Esophagus squamous epithelium (tissue), 5 donors: ENCODE results near the gene CYP4F22. TPM values are rescaled to one million over a fixed set of nuclear protein-coding genes. Genes with fewer than 3 reads are reported as not detected.
"Not testable (repeated sequence)": the region's sequence is repeated elsewhere in the genome, so short reads cannot be mapped to it uniquely, and the experiment has no call there.

Experiments
- DNase-seq: peaks from one replicate; lab custom pipeline; 2025; lab: John Stamatoyannopoulos, UW
- H3K27ac ChIP-seq, 4 donors: fragments of 200-600 bp; sonication (generic); one replicate each; pipeline ENCODE4 v1.5.1; 2016 to 2019; ENCODE audit warnings: mild to moderate bottlenecking in 1 of 4
- H3K27me3 ChIP-seq, 4 donors: fragments of 200-600 bp; sonication (generic); 1 replicate in 3 of 4; 2 replicates in 1 of 4; pipeline versions ENCODE4 v1.5.1 to v1.6.0; 2017 to 2021; ENCODE audit warnings: antibody characterized with exemption in 1 of 4
- H3K36me3 ChIP-seq, 3 donors: fragments of 200-600 bp; sonication (generic); one replicate each; pipeline ENCODE4 v1.5.1; 2016 to 2019
- H3K4me1 ChIP-seq, 3 donors: fragments of 200-600 bp; sonication (generic); one replicate each; pipeline ENCODE4 v1.5.1; 2017 to 2019
- H3K4me3 ChIP-seq, 4 donors: fragments of 200-600 bp; sonication (generic); 1 replicate in 3 of 4; 2 replicates in 1 of 4; pipeline ENCODE4 v1.5.1; 2016 to 2019; ENCODE audit warnings: mild to moderate bottlenecking in 2 of 4, moderate library complexity in 1 of 4
- H3K9me3 ChIP-seq, 3 donors: fragments of 200-600 bp; sonication (generic); one replicate each; pipeline ENCODE4 v1.5.1; 2016 to 2019
- POLR2A ChIP-seq, 4 donors: fragments of 450-650 bp; IDR thresholded peaks; one replicate each; pipeline ENCODE4 v1.6.1; 2017; ENCODE audit warnings: antibody characterized with exemption in 4 of 4, mild to moderate bottlenecking in 4 of 4, moderate library complexity in 3 of 4
- WGBS, 2 donors: methylation state at CpG; one replicate each; pipeline ENCODE4 v1.1.5; 2018; 5-methylcytosine and 5-hydroxymethylcytosine counted together
- intact Hi-C: fragments of 100-400 bp; cut with DNase I; formaldehyde crosslinking; loops from one replicate; pipeline ENCODE4 v1.15.0; 2022
- total RNA-seq, 4 donors: library from RNA; depleted of rRNA; stranded (reverse); fragments of >200 nt; gene quantifications; one replicate each; pipeline ENCODE4 v1.1.0, GENCODE V29; 2016
- TF ChIP-seq, protein P1 (sequence below), 6 experiments: fragments of 450-650 bp in 4 of 6; fragments of 200-600 bp in 2 of 6; sonication (generic) in 2 of 6; IDR thresholded peaks; one replicate each; pipeline ENCODE4 v1.5.1; 2016 to 2019; ENCODE audit warnings: antibody characterized with exemption in 6 of 6, mild to moderate bottlenecking in 4 of 6, moderate library complexity in 4 of 6
- donor health status: DM: yes; HTN: yes; CAD: no.

Gene CYP4F22
- total RNA-seq, 4 donors from 2014 or later: 3.2 to 19.4 (median 11.1) TPM

DNA sequence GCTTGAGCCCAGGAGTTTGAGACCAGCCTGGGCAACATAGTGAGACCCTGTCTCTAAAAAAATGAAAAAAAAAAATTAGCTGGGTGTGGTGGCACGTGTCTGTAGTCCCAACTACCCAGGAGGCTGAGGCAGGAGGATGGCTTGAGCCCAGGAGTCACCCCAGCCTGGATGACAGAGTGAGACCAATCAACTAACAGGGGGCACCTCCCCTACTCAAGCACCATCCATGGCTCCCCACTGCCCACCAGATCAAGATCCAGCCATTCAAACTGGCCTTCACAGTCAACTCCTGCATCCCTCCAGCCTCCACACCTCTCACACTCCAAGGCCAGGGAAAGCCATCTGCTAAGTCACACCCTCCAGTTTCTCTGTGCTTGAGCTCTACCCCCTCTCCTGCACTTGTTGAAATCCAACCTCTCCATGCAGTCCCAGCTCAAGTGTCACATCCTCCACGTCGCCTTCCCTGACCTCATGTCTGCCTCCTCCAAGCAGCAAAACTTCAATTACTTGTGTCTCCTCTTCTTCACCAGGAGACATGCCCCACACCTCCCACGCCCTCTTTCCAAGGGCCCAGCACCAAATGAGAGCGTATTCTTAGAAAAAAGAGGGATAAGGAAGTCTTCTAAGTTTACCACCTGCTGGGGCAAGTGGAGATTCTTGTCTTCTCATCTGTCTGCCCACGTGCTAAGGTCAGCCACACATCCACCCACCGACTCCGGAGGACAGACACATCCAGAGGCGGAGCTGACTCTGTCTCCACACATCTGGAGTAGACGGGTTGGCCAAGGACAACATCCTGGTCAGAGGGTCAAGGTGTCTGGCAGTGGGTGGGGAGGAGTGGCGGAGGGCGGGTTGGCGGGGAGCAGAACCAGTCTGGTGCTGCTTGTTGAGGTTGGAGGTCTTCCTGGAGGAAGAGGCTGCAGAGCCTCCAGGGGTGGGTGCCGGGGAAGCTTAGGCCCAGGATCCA is 974 bp upstream of the CYP4F22 start:
- Histone ChIP-seq H3K4me1 (peaks cover 4 to 44% (median 7%) of the 10 kb centered on the region in 3 donors), H3K27me3 (peaks cover 0 to 87% (median 4%) of the 10 kb centered on the region in 4 donors), H3K9me3 (no peaks in the 10 kb centered on the region), H3K27ac (no peak overlapping the region), H3K4me3 (no peak overlapping the region), H3K36me3 (no peaks in the 10 kb centered on the region)
- intact Hi-C loops: no loop called here
- TF ChIP-seq POLR2A (IDR thresholded peaks at IDR 0.05): no peak
- TF ChIP-seq, protein P1, sequence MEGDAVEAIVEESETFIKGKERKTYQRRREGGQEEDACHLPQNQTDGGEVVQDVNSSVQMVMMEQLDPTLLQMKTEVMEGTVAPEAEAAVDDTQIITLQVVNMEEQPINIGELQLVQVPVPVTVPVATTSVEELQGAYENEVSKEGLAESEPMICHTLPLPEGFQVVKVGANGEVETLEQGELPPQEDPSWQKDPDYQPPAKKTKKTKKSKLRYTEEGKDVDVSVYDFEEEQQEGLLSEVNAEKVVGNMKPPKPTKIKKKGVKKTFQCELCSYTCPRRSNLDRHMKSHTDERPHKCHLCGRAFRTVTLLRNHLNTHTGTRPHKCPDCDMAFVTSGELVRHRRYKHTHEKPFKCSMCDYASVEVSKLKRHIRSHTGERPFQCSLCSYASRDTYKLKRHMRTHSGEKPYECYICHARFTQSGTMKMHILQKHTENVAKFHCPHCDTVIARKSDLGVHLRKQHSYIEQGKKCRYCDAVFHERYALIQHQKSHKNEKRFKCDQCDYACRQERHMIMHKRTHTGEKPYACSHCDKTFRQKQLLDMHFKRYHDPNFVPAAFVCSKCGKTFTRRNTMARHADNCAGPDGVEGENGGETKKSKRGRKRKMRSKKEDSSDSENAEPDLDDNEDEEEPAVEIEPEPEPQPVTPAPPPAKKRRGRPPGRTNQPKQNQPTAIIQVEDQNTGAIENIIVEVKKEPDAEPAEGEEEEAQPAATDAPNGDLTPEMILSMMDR (IDR thresholded peaks at IDR 0.05): no peak
- 62 to 64% methylated on average over 7 to 12 of the region's 14 CpGs for WGBS, 2 donors
- no peak for DNase-seq

DNA sequence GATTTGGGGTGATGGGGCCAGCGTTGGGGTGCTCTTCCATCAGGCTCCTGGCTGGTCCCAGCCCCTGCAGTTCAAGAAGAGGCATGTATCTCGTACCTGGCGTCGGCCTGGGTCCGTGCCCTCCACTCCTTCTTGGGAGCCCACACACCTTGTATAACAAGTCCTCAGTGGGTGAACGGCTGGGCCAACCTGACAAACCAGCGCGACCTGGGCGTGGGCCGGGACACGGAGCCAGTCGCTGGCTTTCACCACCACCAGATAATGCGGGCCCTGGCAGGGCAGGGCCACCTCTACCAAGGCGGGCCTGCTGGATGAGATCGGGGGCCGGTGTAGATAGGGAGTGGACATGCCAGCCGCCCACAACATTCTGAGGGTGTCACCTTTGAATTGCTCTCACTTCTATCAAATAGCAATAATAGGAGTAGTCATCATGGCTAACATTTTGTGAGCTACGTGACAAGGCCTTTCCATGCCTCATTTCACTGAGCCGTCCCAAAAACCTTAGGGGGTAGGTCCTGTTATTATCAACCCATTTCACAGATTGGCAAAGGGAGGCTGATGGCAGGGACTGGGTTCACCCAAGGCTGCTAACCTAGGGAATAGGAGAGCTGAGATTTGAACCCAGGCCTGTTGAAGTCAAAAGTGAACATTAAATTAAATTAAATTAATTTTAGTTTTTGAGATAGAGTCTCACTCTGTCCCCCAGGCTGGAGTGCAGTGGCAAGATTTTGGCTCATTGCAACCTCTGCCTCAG is 3.5 kb downstream of the CYP4F22 start:
- Histone ChIP-seq H3K4me1 (peaks cover 4 to 53% (median 7%) of the 10 kb centered on the region in 3 donors), H3K27me3 (peaks cover 0 to 53% (median 4%) of the 10 kb centered on the region in 4 donors), H3K27ac (peak overlapping the region; percentile 49 to 85 (median 70)), H3K36me3 (no peaks in the 10 kb centered on the region), H3K9me3 (peaks cover 0 to 11% (median 10%) of the 10 kb centered on the region in 3 donors), H3K4me3 (no peak overlapping the region)
- TF ChIP-seq, protein P1 (IDR thresholded peaks at IDR 0.05): no peak
- no peak for TF ChIP-seq POLR2A (IDR thresholded peaks at IDR 0.05)
- 43 to 77% methylated on average over 2 to 14 of the region's 19 CpGs for WGBS, 2 donors
- intact Hi-C loops: no loop called here
- no peak for DNase-seq

DNA sequence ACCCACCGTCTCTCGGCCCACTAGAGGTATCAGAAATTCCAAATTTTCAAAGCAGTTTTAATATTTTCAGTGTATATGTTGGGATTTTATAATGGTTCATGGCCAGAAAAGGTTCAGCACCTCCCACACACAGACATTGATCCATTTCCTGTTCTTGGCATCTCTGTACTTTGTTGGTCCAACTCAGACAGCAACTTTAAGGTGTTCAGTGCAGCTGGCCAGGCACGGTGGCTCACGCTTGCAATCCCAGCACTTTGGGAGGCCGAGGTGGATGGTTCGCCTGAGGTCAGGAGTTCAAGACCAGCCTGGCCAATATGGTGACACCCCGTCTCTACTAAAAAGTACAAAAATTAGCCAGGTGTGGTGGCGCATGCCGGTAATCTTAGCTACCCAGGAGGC is 6.9 kb downstream of the CYP4F22 start:
- Histone ChIP-seq H3K9me3 (peaks cover 0 to 20% (median 15%) of the 10 kb centered on the region in 3 donors), H3K27me3 (peaks cover 0 to 31% (median 1%) of the 10 kb centered on the region in 4 donors), H3K4me1 (peaks cover 0 to 29% (median 0%) of the 10 kb centered on the region in 3 donors), H3K27ac (peak overlapping the region in 3 of 4 donors; percentile 5 to 56 (median 17))
- WGBS, 2 donors: 87 to 94% methylated on average over 7 to 9 of the region's 9 CpGs
- intact Hi-C loops, H3K36me3 ChIP-seq, DNase-seq, H3K4me3 ChIP-seq: not testable (repeated sequence)

DNA sequence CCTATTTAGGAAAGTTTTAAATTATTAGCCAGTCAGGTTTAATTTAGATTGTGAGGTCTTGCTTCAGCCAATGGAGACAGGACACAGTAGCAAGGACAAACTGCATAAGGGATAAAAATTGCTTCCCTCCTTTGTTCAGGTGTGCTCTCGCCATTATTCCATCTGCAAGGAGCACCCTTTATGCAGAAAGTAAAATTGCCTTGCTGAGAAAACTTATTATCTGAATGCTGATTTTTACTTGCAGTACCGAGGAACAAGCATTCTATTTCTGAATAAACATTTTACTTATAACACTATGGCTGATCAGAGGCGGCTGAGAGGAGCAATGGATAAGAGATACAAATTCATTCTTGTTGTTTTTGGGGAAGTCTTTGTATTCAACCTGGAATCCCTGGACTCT is 8.0 kb downstream of the CYP4F22 start:
- H3K27me3 ChIP-seq: peaks cover 0 to 21% (median 1%) of the 10 kb centered on the region in 4 donors
- no peaks in the 10 kb centered on the region for H3K36me3 ChIP-seq
- H3K9me3 ChIP-seq: peaks cover 0 to 20% (median 15%) of the 10 kb centered on the region in 3 donors
- TF ChIP-seq, protein P1 (IDR thresholded peaks at IDR 0.05): no peak
- TF ChIP-seq POLR2A (IDR thresholded peaks at IDR 0.05): no peak
- intact Hi-C loops: no loop called here
- no peak overlapping the region for H3K4me3 ChIP-seq
- no peak overlapping the region for H3K27ac ChIP-seq
- peaks cover 0 to 17% (median 0%) of the 10 kb centered on the region in 3 donors for H3K4me1 ChIP-seq
- no peak for DNase-seq
- 81 to 90% methylated on average over 3 of the region's 3 CpGs for WGBS, 2 donors

DNA sequence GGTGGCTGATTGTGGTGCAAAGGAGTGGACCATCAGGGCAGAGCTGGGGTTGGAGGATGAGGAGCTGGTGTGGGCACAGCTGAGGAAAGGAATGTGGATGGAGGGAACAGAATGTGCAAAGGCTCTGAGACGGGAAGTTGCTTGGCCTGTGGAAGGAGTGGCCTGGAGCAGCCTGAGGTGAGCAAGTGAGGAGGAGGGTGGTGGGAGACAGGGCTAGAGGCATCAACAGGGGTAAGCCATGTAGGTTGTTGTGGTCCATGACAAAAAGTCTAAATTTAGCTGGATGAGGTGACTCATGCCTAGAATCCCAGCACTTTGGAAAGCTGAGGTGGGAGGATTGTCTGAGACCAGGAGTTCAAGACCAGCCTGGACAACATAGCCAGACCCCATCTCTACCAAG is 9.5 kb downstream of the CYP4F22 start:
- TF ChIP-seq POLR2A (IDR thresholded peaks at IDR 0.05): no peak
- TF ChIP-seq, protein P1 (IDR thresholded peaks at IDR 0.05): no peak
- no peak for DNase-seq
- H3K4me1 ChIP-seq: peaks cover 0 to 9% (median 0%) of the 10 kb centered on the region in 3 donors
- peaks cover 0 to 20% (median 15%) of the 10 kb centered on the region in 3 donors for H3K9me3 ChIP-seq
- no peaks in the 10 kb centered on the region for H3K36me3 ChIP-seq
- WGBS, 2 donors: 74 to 80% methylated on average over 1 of the region's 1 CpG
- intact Hi-C loops: no loop called here
- H3K27me3 ChIP-seq: peaks cover 0 to 19% (median 1%) of the 10 kb centered on the region in 4 donors
- no peak overlapping the region for H3K4me3 ChIP-seq
- H3K27ac ChIP-seq: no peak overlapping the region
